ENCODE data around the gene ABCA1. TPM values are rescaled to one million over a fixed set of nuclear protein-coding genes. Genes with fewer than 3 reads are reported as not detected.

The ABCA1 gene
- total RNA-seq, 3 donors from 2014 or later (not counting 1 experiment from before 2014, with no cell fraction given): 1.9 to 10.8 (median 4.8) TPM

- no peaks in the 10 kb centered on the region for H3K9me3 ChIP-seq (ENCODE audit: control insufficient read depth, insufficient read depth, low read length)
- no peak for TF ChIP-seq CTCF (IDR thresholded peaks at IDR 0.05)
- no peaks in the 10 kb centered on the region for H3K27me3 ChIP-seq (ENCODE audit: control insufficient read depth, insufficient read depth, low read length)
- intact Hi-C loops (cut with micrococcal nuclease): loop anchor here (10.0 kb wide), 1 partner anchor 654 kb away; the partner anchor contains the start of gene SMC2
- Mint-ChIP-seq H3K27ac (peak overlapping the region; percentile 93 to 97), H3K4me1 (peaks cover 19 to 25% of the 10 kb centered on the region in 2 donors), H3K36me3 (peaks cover 16% of the 10 kb centered on the region), H3K9me3 (no peaks in the 10 kb centered on the region), H3K27me3 (ENCODE audit: low read depth in 2 of 2) (no peaks in the 10 kb centered on the region), H3K4me3 (peak overlapping the region; percentile 97)
- H3K4me3 ChIP-seq (ENCODE audit: low read length): peak overlapping the region; percentile 94
- H3K4me1 ChIP-seq (ENCODE audit: control insufficient read depth, insufficient read depth, low read length): peaks cover 8% of the 10 kb centered on the region
- H3K27ac ChIP-seq (ENCODE audit: low read length): peak overlapping the region; percentile 93
- DNase-seq (no peak), ATAC-seq (no peak)
- peaks cover 10% of the 10 kb centered on the region for H3K36me3 ChIP-seq (ENCODE audit: control insufficient read depth, insufficient read depth, low read length)
- 12% methylated on average over 19 of the region's 19 CpGs for WGBS (ENCODE audit: insufficient coverage)
These were observed 179.5 kb downstream of the ABCA1 start for GRCh38 chr9:104748359-104749031.

GRCh38 chr9:104747565-104748358, 180.2 kb downstream of the ABCA1 start, which contains the start of gene NIPSNAP3A:
TSS of gene NIPSNAP3A (plus strand) at chr9:104747683. CDS start at chr9:104747793, 110 bp downstream.
- H3K4me3 Mint-ChIP-seq: peak within 1 kb of the TSS; percentile 97
- no peaks in the 10 kb centered on the region for H3K9me3 ChIP-seq (ENCODE audit: control insufficient read depth, insufficient read depth, low read length)
- H3K36me3 ChIP-seq (ENCODE audit: control insufficient read depth, insufficient read depth, low read length): peaks cover 8% of the 10 kb centered on the region
- H3K4me1 ChIP-seq (ENCODE audit: control insufficient read depth, insufficient read depth, low read length): peaks cover 8% of the 10 kb centered on the region
- peak within 1 kb of the TSS; percentile 93 for H3K27ac ChIP-seq (ENCODE audit: low read length)
- no peaks in the 10 kb centered on the region for H3K27me3 ChIP-seq (ENCODE audit: control insufficient read depth, insufficient read depth, low read length)
- no peak for TF ChIP-seq CTCF (IDR thresholded peaks at IDR 0.05)
- H3K27ac Mint-ChIP-seq: peak within 1 kb of the TSS; percentile 93 to 97
- DNase-seq (peak; percentile 80 to 94), ATAC-seq (peak; percentile 81 to 90 (median 84))
- peaks cover 16% of the 10 kb centered on the region for H3K36me3 Mint-ChIP-seq
- intact Hi-C loops (cut with micrococcal nuclease): loop anchor here (10.0 kb wide), 1 partner anchor 653 kb away; the partner anchor contains the start of gene SMC2
- H3K4me1 Mint-ChIP-seq: peaks cover 19 to 25% of the 10 kb centered on the region in 2 donors
- under 1% methylated on average over 71 of the region's 71 CpGs for WGBS (ENCODE audit: insufficient coverage)
- H3K27me3 Mint-ChIP-seq (ENCODE audit: low read depth in 2 of 2): no peaks in the 10 kb centered on the region
- H3K4me3 ChIP-seq (ENCODE audit: low read length): peak within 1 kb of the TSS; percentile 94
- H3K9me3 Mint-ChIP-seq: no peaks in the 10 kb centered on the region

GRCh38 chr9:104747245-104747564, 180.8 kb downstream of the ABCA1 start:
- no peaks in the 10 kb centered on the region for H3K27me3 Mint-ChIP-seq (ENCODE audit: low read depth in 2 of 2)
- no peaks in the 10 kb centered on the region for H3K9me3 ChIP-seq (ENCODE audit: control insufficient read depth, insufficient read depth, low read length)
- no peaks in the 10 kb centered on the region for H3K9me3 Mint-ChIP-seq
- no peak for ATAC-seq
- peaks cover 5% of the 10 kb centered on the region for H3K36me3 ChIP-seq (ENCODE audit: control insufficient read depth, insufficient read depth, low read length)
- WGBS (ENCODE audit: insufficient coverage): 0% methylated on average over 9 of the region's 9 CpGs
- H3K4me1 Mint-ChIP-seq: peaks cover 19 to 25% of the 10 kb centered on the region in 2 donors
- H3K27ac Mint-ChIP-seq: peak overlapping the region; percentile 93 to 97
- intact Hi-C loops (cut with micrococcal nuclease): loop anchor here (10.0 kb wide), 1 partner anchor 652 kb away; the partner anchor contains the start of gene SMC2
- H3K4me3 Mint-ChIP-seq: peak overlapping the region; percentile 97
- H3K4me1 ChIP-seq (ENCODE audit: control insufficient read depth, insufficient read depth, low read length): peaks cover 8% of the 10 kb centered on the region
- no peak for DNase-seq
- H3K27ac ChIP-seq (ENCODE audit: low read length): peak overlapping the region; percentile 93
- peaks cover 12% of the 10 kb centered on the region for H3K36me3 Mint-ChIP-seq
- no peak for TF ChIP-seq CTCF (IDR thresholded peaks at IDR 0.05)
- peak overlapping the region; percentile 94 for H3K4me3 ChIP-seq (ENCODE audit: low read length)
- no peaks in the 10 kb centered on the region for H3K27me3 ChIP-seq (ENCODE audit: control insufficient read depth, insufficient read depth, low read length)

All from natural killer cell (primary cell).